ENCODE results near the gene SUPT6H. TPM values are rescaled to one million over a fixed set of nuclear protein-coding genes. Genes with fewer than 3 reads are reported as not detected.

SUPT6H gene
- total and polyA plus RNA-seq, 2 of the 4 experiments (the other 2 are of a cell fraction), result 41.4 to 44.8 TPM

DNA sequence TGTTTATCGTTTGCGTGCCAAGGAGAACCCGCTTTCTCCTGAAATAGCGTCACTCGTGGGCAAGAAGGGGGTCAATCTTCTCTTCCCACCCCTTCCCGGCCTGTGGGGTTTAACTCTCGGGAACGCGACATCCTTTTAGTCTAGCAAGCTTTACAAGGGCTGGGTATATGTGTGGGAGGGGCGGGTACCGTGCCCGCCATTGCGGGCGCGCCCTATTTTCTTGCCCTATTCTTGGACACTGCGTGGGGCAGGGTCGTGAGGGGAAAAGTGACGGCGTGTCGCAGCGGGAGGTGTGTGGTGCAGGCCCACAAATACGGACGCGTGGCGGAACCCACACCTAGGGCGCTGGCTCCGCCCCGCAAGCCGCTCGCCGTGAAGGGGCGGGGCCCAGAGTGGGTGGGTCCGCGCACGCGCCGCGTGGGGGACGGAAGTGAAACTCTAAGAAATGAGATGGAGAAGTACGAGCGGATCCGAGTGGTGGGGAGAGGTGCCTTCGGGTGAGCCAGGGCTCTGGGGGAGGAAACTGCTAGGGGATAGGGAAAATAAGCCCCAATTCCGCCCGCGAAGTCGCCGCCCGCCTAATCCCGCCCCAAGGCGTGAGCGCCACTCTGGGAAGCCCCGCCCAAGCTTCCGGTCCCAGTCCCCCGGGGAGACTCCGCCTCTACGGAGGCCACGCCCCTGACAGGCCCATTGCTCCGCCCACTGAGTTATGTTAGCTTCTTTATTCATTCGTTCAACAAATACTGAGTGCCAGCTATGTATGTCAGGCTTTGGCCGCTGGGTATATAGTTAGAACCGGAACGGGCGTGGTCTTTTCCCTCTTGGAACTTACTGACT is 66.6 kb downstream of the SUPT6H start, which contains the start of gene NEK8:
TSS of gene NEK8 (plus strand) at position 425 of the 837 bp plus-strand sequence. CDS start at position 451, 26 bp downstream.
- WGBS, 2 experiments (ENCODE audit: extremely low coverage in 2 of 2, insufficient read length in 1 of 2), result 0% methylated on average over 11 of the region's 64 CpGs; no CpG with 5 or more reads in 1 of the 2 experiments
- CTCF ChIA-PET, result interaction anchor here (1.6 to 4.0 kb wide), 5 partner anchors 16 to 225 kb away, joined by 4 to 60 read pairs (median 27); partner anchors contain the start of gene TRAF4
- peaks cover 13% of the 10 kb centered on the region for H3K36me3 ChIP-seq (ENCODE audit: control insufficient read depth, insufficient read depth, low read length)
- peak; percentile 90 for DNase-seq
- peak within 1 kb of the TSS; percentile 95 for H2AFZ ChIP-seq (replicated peaks; ENCODE audit: low read length, poor library complexity)
- peak within 1 kb of the TSS; percentile 97 for H2AK9ac ChIP-seq (replicated peaks; ENCODE audit: low read depth, low read length, poor library complexity)
- peak within 1 kb of the TSS; percentile 98 for H2BK120ac ChIP-seq (ENCODE audit: low read depth, low read length)
- dilution Hi-C loops (cut with HindIII; ENCODE audit: low sequenced_read_pairs, unreplicated experiment), result no loop called here
- BruUV-seq (replicated peaks), result no TSS peak
- peaks cover 17% of the 10 kb centered on the region for H4K20me1 ChIP-seq (ENCODE audit: insufficient read depth, low read length)
- H3K79me1 ChIP-seq (ENCODE audit: low read depth in 1 of 2, low read length in 2 of 2), result peaks cover 0 to 23% of the 10 kb centered on the region in 2 experiments; a peak in 2 of 4 replicates
- in situ Hi-C loops (cut with MboI; ENCODE audit: low sequenced_read_pairs), result no loop called here
- peak within 1 kb of the TSS; percentile 89 for H4K5ac ChIP-seq (ENCODE audit: low read depth, low read length)
- peak within 1 kb of the TSS; percentile 99 for H3K14ac ChIP-seq (replicated peaks; ENCODE audit: low read depth, low read length)
- peak within 1 kb of the TSS; percentile 91 for H2BK5ac ChIP-seq (ENCODE audit: low read depth, low read length, poor library complexity, severe bottlenecking)
- peaks cover 12% of the 10 kb centered on the region for H3K4me1 ChIP-seq (ENCODE audit: control insufficient read depth, insufficient read depth, low read length)
- H3K9me3 ChIP-seq (ENCODE audit: control insufficient read depth, insufficient read depth, low read length), result no peaks in the 10 kb centered on the region
- peak within 1 kb of the TSS; percentile 98 for H3K4ac ChIP-seq (ENCODE audit: low read depth, low read length)
- no peaks in the 10 kb centered on the region for H3K27me3 ChIP-seq (ENCODE audit: control insufficient read depth, insufficient read depth, low read length)
- peak within 1 kb of the TSS; percentile 90; the same call in 1 of the 3 replicates for H2BK15ac ChIP-seq (ENCODE audit: low read depth, low read length)
- H4K91ac ChIP-seq (ENCODE audit: insufficient read depth, low read depth, low read length), result peak within 1 kb of the TSS; percentile 97
- peak within 1 kb of the TSS; percentile 52 for H2AK5ac ChIP-seq (ENCODE audit: low read depth, low read length)
- H3K18ac ChIP-seq (ENCODE audit: low read depth, low read length), result peak within 1 kb of the TSS; percentile 86
- peak within 1 kb of the TSS; percentile 96 for H3K4me2 ChIP-seq (ENCODE audit: low read depth, low read length)
- H3K9me1 ChIP-seq (ENCODE audit: insufficient read depth, low read length), result no peaks in the 10 kb centered on the region
- H3K4me3 ChIP-seq (ENCODE audit: insufficient read depth, low read depth, low read length), result peak within 1 kb of the TSS; percentile 63
- peak within 1 kb of the TSS; percentile 98 for H3K23ac ChIP-seq (ENCODE audit: low read depth, low read length)
- TF ChIP-seq CHD1 (IDR thresholded peaks at IDR 0.05; ENCODE audit: low read depth, low read length) (no peak), RFX5 (IDR thresholded peaks at IDR 0.05; ENCODE audit: low read depth, low read length) (no peak), BHLHE40 (IDR thresholded peaks at IDR 0.05; ENCODE audit: low read depth, low read length) (peak; percentile 21; the same call in 1 of the 2 replicates), POLR2A (IDR thresholded peaks at IDR 0.05; ENCODE audit: low read depth, low read length) (peak; percentile 70), MXI1 (IDR thresholded peaks at IDR 0.05; ENCODE audit: borderline replicate concordance, low read depth, low read length) (0 out of 2 replicates have a peak, but pooled peaks have one; percentile 67)
- TF ChIP-seq, protein P1, sequence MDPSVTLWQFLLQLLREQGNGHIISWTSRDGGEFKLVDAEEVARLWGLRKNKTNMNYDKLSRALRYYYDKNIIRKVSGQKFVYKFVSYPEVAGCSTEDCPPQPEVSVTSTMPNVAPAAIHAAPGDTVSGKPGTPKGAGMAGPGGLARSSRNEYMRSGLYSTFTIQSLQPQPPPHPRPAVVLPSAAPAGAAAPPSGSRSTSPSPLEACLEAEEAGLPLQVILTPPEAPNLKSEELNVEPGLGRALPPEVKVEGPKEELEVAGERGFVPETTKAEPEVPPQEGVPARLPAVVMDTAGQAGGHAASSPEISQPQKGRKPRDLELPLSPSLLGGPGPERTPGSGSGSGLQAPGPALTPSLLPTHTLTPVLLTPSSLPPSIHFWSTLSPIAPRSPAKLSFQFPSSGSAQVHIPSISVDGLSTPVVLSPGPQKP (IDR thresholded peaks at IDR 0.05; ENCODE audit: borderline replicate concordance, low read depth, low read length), result no peak
- H2BK20ac ChIP-seq (ENCODE audit: low read depth, low read length), result peak within 1 kb of the TSS; percentile 82; the same call in 1 of the 2 replicates
- peak within 1 kb of the TSS; percentile 84 for H3K27ac ChIP-seq (ENCODE audit: insufficient read depth, low read length)
- peak within 1 kb of the TSS; percentile 82 for H3K9ac ChIP-seq (ENCODE audit: low read depth, low read length)
- H4K8ac ChIP-seq (ENCODE audit: low read depth in 2 of 2, low read length in 2 of 2), result peak within 1 kb of the TSS; percentile 87 to 100
- peak; percentile 67 for ATAC-seq (ENCODE audit: low read depth)
- peak within 1 kb of the TSS; percentile 99 for H3K56ac ChIP-seq (ENCODE audit: extremely low read depth, insufficient read depth, low read length)
- intact Hi-C loops (cut with micrococcal nuclease), result loop anchor here (1.0 to 2.0 kb wide), 2 partner anchors 15 to 388 kb away; no protein-coding TSS in a partner anchor
- POLR2A ChIA-PET (ENCODE audit: unreplicated experiment), result interaction anchor here (0.5 to 1.6 kb wide), 4 partner anchors 9 to 224 kb away, joined by 3 to 6 read pairs (median 3); partner anchors contain the start of genes RPL23A and TRAF4

Measured in IMR-90 (cell line).